Measurements from ENCODE around the gene PTGES2.

PTGES2 gene

GRCh38 chr9:128088253-128088945 is 39.1 kb downstream of the PTGES2 start:
- ChIA-PET CTCF (interaction anchor here (0.6 kb wide), 1 partner anchor 117 kb away, joined by 4 read pairs; no protein-coding TSS in a partner anchor), POLR2A (interaction anchor here (1.0 kb wide), 1 partner anchor 21 kb away, joined by 3 read pairs; the partner anchor contains the start of gene NAIF1)
- DNase-seq (ENCODE audit: extremely low spot score) = no peak
- TF ChIP-seq L3MBTL2 (conservative IDR thresholded peaks at IDR 0.05) (no peak), LEF1 (IDR thresholded peaks at IDR 0.05; ENCODE audit: borderline replicate concordance) (no peak), SP1 (IDR thresholded peaks at IDR 0.05) (no peak), NFRKB (IDR thresholded peaks at IDR 0.05) (no peak), BHLHE40 (IDR thresholded peaks at IDR 0.05; ENCODE audit: borderline replicate concordance) (no peak), FOXM1 (IDR thresholded peaks at IDR 0.05; ENCODE audit: borderline replicate concordance) (no peak), FOXA1 (IDR thresholded peaks at IDR 0.05) (no peak), FOXK2 (IDR thresholded peaks at IDR 0.05) (no peak)

- POLR2A ChIA-PET = interaction anchor here (1.0 kb wide), 1 partner anchor 20 kb away, joined by 3 read pairs; the partner anchor contains the start of gene NAIF1
- DNase-seq (ENCODE audit: extremely low spot score) = no peak
- CTCF ChIA-PET = no interaction called here
- TF ChIP-seq BHLHE40 (IDR thresholded peaks at IDR 0.05; ENCODE audit: borderline replicate concordance) (no peak), ELF4 (IDR thresholded peaks at IDR 0.05) (no peak), SP1 (IDR thresholded peaks at IDR 0.05) (no peak), ARNT (IDR thresholded peaks at IDR 0.05) (no peak), ZNF384 (IDR thresholded peaks at IDR 0.05) (no peak), FOXK2 (IDR thresholded peaks at IDR 0.05) (no peak), LEF1 (IDR thresholded peaks at IDR 0.05; ENCODE audit: borderline replicate concordance) (no peak)
Measured at GRCh38 chr9:128087262-128087661, 40.3 kb downstream of the PTGES2 start.

GRCh38 chr9:128085943-128086342 is 41.6 kb downstream of the PTGES2 start:
- no peak for DNase-seq (ENCODE audit: extremely low spot score)
- POLR2A ChIA-PET = no interaction called here
- CTCF ChIA-PET = no interaction called here
- TF ChIP-seq ELF4 (IDR thresholded peaks at IDR 0.05) (no peak), FOXA1 (IDR thresholded peaks at IDR 0.05) (no peak), FOXM1 (IDR thresholded peaks at IDR 0.05; ENCODE audit: borderline replicate concordance) (no peak), SUZ12 (IDR thresholded peaks at IDR 0.05) (no peak), NFRKB (IDR thresholded peaks at IDR 0.05) (no peak), HDGF (IDR thresholded peaks at IDR 0.05; ENCODE audit: borderline replicate concordance) (no peak), FOXK2 (IDR thresholded peaks at IDR 0.05) (no peak), ARNT (IDR thresholded peaks at IDR 0.05) (no peak), SP1 (IDR thresholded peaks at IDR 0.05) (no peak), BHLHE40 (IDR thresholded peaks at IDR 0.05; ENCODE audit: borderline replicate concordance) (no peak), L3MBTL2 (conservative IDR thresholded peaks at IDR 0.05) (no peak), CTBP1 (IDR thresholded peaks at IDR 0.05; ENCODE audit: borderline replicate concordance) (no peak), ZNF384 (IDR thresholded peaks at IDR 0.05) (no peak), PKNOX1 (IDR thresholded peaks at IDR 0.05) (no peak)

- ChIA-PET CTCF (no interaction called here), POLR2A (no interaction called here)
- no peak for DNase-seq (ENCODE audit: extremely low spot score)
- TF ChIP-seq ZNF384 (IDR thresholded peaks at IDR 0.05) = no peak
- TF ChIP-seq SP1 (IDR thresholded peaks at IDR 0.05) = no peak
- TF ChIP-seq FOXK2 (IDR thresholded peaks at IDR 0.05) = no peak
- no peak for TF ChIP-seq BHLHE40 (IDR thresholded peaks at IDR 0.05; ENCODE audit: borderline replicate concordance)
Measured at GRCh38 chr9:128084746-128085145, 42.8 kb downstream of the PTGES2 start.

GRCh38 chr9:128082151-128082550 is 45.4 kb downstream of the PTGES2 start:
- no peak for DNase-seq (ENCODE audit: extremely low spot score)
- TF ChIP-seq BHLHE40 (IDR thresholded peaks at IDR 0.05; ENCODE audit: borderline replicate concordance) (no peak), FOXM1 (IDR thresholded peaks at IDR 0.05; ENCODE audit: borderline replicate concordance) (no peak), ZNF384 (IDR thresholded peaks at IDR 0.05) (no peak), SUZ12 (IDR thresholded peaks at IDR 0.05) (no peak), FOXA1 (IDR thresholded peaks at IDR 0.05) (no peak), HDGF (IDR thresholded peaks at IDR 0.05; ENCODE audit: borderline replicate concordance) (no peak), FOXK2 (IDR thresholded peaks at IDR 0.05) (no peak), CTBP1 (IDR thresholded peaks at IDR 0.05; ENCODE audit: borderline replicate concordance) (no peak), LEF1 (IDR thresholded peaks at IDR 0.05; ENCODE audit: borderline replicate concordance) (no peak), TARDBP (IDR thresholded peaks at IDR 0.05) (no peak), PKNOX1 (IDR thresholded peaks at IDR 0.05) (no peak), ELF4 (IDR thresholded peaks at IDR 0.05) (no peak), SP1 (IDR thresholded peaks at IDR 0.05) (no peak), ARNT (IDR thresholded peaks at IDR 0.05) (no peak)
- ChIA-PET CTCF (interaction anchor here (0.7 kb wide), 1 partner anchor 111 kb away, joined by 3 read pairs; no protein-coding TSS in a partner anchor), POLR2A (interaction anchor here (0.8 to 1.5 kb wide), 2 partner anchors 9 to 16 kb away, joined by 3 to 4 read pairs; no protein-coding TSS in a partner anchor)

- no peak for DNase-seq (ENCODE audit: extremely low spot score)
- CTCF ChIA-PET = no interaction called here
- no peak for TF ChIP-seq HDGF (IDR thresholded peaks at IDR 0.05; ENCODE audit: borderline replicate concordance)
- no peak for TF ChIP-seq NFRKB (IDR thresholded peaks at IDR 0.05)
- no peak for TF ChIP-seq FOXA1 (IDR thresholded peaks at IDR 0.05)
- TF ChIP-seq LEF1 (IDR thresholded peaks at IDR 0.05; ENCODE audit: borderline replicate concordance) = no peak
- no peak for TF ChIP-seq ARNT (IDR thresholded peaks at IDR 0.05)
- TF ChIP-seq SP1 (IDR thresholded peaks at IDR 0.05) = no peak
- no peak for TF ChIP-seq ZNF384 (IDR thresholded peaks at IDR 0.05)
- TF ChIP-seq TARDBP (IDR thresholded peaks at IDR 0.05) = no peak
- TF ChIP-seq L3MBTL2 (conservative IDR thresholded peaks at IDR 0.05) = no peak
- TF ChIP-seq BHLHE40 (IDR thresholded peaks at IDR 0.05; ENCODE audit: borderline replicate concordance) = no peak
- TF ChIP-seq ELF4 (IDR thresholded peaks at IDR 0.05) = no peak
- no peak for TF ChIP-seq FOXK2 (IDR thresholded peaks at IDR 0.05)
- no peak for TF ChIP-seq FOXM1 (IDR thresholded peaks at IDR 0.05; ENCODE audit: borderline replicate concordance)
- TF ChIP-seq SUZ12 (IDR thresholded peaks at IDR 0.05) = no peak
- POLR2A ChIA-PET = no interaction called here
Measured at GRCh38 chr9:128081056-128081455, 46.5 kb downstream of the PTGES2 start.

Measured in HEK293T (cell line).